Kidney tubule cell (primary cell): Measurements from ENCODE around the gene FGA.

Source experiments
- DNase-seq: peaks from one replicate; pipeline ENCODE4 v3.0.0-alpha.2; 2018; ENCODE audit warnings: low spot score

FGA gene

DNA sequence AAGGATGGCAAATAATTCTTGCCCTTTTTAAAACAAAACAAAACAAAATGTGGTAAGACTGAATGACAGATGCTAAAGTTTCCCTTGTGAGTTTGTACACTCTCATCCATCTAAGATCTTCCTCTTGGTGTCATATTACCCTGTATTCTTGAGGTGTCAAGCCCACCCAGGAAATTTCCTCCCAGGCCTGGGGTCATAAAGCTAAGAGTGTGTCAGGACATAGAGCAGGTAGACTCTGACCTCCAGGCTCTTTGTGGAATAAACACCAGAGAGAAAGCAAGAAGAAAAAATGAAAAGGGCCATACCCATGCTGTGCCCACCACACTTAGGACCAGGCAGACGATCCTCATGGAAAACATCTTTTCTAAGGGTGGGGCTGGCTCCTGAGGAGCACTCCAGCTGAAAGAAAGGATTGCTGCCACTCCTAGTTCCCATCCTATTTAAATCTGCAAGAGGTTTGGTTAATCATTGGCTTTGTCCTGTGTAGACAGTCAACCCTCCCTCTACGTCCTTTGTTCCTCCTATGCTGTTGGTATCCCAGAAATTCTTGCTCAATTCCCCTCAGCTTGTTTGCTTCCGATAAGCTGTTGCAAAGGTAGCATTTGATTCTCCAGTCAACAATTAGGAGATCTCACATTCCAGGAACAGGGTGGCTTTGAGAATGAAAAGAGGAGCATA, at the start of gene FGA:
Gene FGA (minus strand): TSS at position 414 of the 678 bp plus-strand sequence. CDS start 55 bp downstream, at position 359.
- peak; percentile 11 for DNase-seq

DNA sequence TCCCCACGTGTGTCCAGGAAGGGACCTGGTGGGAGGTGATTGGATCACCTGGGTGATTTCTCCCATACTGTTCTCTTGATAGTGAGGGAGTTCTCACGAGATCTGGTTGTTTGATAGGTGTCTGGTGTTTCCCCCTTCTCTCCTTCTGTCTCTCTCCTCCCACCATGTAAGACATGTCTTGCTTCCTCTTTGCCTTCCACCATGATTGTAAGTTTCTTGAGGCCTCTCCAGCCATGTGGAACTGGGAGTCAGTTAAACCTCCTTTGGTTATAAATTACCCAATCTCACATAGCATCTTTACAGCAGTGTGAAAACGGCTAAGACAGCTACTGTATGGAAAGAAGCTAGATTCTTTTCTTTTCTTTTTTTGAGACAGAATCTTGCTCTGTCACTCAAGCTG, 43.5 kb upstream of the FGA start:
- DNase-seq: peak; percentile 38

DNA sequence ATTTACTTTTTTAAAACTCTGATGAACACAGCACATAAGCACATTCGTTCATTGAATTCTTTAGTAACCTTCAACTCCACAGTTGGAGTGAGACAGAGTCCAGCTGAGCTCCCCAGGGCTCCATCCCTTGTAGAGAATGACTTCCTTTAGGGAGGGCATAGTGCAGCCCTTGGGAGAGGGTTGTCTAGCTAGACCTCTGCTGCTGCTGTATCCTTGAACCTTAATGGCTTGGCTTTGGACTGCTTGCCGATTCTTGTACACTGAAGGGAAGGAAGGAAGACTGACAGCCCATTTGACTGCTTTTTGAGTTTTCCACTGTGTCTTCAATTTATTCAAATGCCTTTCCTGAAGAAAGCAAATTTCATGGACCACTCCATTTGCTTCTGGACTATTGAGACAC, 41.3 kb upstream of the FGA start:
- DNase-seq: no peak

DNA sequence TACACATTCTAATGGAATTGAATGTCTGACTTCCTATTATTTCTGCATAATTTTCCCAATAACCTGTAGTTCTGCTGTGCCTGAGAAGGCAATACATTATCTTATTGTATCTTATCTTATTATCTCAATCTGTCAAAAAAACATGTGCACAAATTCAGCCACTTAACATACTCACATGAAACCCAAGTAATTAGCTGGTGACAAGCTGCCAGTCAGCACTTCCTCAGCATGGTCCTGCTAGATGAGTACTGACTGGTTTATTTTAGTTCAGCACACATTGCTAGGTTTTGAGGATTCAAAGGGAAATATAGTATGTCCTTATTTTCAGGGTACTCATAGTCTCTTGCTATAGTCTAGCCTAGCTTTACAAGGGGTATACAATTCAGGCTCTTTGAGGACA, 39.8 kb upstream of the FGA start:
- no peak for DNase-seq

DNA sequence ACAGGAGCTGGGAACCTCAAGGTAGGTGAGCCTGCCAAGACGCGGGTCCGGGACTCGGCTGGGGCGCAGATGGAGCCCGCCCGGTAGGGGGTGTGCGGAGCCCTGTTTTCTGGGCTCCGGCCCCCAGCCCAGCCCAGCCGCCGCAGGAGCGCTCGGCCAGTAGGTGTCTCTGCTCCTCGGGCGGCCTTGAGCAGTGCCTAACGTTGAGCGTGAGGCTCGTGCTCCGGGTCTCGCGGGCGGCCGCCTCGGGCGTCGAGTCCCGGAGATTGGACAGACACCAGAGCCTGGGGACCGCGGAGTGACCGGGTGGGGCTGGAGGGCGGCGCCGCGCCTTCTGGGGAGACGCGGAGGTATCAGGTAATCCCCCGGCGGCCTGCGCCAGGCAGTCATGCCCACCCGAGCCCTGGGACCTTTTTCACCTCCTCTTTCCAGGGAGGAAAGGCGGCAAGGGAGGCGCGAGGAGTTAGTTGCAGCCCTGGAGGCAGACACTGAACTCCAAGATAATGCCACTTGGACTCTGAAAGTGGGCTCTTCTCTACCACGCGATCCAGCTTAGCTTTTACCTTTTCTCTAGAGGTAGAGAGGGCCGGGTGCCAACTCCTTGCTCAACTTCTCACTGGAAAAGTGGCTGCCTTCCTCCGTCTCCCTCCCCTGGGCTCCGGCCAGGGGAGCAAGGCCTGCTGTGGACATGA, 36.4 kb upstream of the FGA start:
- peak; percentile 82 for DNase-seq

DNA sequence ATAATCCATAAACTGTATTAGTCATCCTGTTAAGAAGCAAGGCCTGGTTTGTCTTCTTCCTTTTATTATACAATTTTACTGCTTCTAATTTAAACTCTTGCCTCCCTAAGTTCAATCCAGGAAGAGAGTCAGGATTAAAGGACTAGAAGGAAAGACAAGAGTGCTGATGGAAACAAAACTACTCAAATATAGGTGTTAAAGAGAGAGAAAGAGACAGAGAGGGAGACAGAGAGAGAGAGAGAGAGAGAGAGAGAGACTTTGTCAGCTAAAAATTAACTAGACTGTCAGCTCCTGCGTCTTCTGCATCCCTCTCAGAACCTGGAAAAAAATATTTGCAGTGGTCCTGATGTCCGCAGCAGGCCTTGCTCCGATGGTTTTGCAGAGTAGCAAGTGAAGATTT, 35.4 kb upstream of the FGA start:
- DNase-seq: peak; percentile 71

DNA sequence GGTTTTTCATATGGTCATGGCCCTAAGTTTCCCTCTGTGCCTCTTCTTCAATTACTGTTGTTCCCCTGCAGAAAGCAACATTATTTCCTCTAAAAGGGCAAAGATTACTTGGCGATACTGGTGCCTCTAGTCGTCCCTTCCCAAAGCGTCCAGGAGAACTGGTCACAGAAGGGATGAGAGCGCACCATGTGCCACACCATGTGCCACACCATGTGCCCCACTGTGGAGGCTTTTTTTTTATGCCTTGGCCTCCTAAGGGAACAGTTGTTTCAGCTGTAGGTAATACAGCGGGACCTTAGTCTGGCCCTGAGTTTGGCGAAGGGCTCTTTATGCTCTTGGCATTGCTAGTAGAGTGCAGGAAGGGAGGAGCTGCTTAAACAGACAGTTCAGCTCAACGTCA, 33.5 kb upstream of the FGA start:
- no peak for DNase-seq

DNA sequence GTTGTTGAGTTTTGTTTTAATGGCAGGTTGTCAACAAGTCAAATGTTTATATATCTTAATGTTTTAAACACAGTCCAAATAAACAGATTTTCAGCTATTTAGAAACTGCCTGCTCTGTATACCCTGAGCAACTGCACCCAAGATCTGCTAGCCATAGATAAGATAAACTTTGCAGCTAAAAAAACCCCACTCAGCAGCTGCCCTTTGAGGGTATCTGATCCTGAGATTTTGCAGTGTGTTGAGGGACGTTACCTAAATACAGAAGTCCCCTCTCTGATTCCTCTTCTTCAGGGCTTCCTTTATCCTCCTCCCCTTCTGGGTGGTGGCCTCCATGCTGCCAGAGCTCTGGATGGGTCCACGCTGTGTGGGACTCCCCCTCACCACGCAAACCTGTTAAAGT, 32.9 kb upstream of the FGA start:
- no peak for DNase-seq

DNA sequence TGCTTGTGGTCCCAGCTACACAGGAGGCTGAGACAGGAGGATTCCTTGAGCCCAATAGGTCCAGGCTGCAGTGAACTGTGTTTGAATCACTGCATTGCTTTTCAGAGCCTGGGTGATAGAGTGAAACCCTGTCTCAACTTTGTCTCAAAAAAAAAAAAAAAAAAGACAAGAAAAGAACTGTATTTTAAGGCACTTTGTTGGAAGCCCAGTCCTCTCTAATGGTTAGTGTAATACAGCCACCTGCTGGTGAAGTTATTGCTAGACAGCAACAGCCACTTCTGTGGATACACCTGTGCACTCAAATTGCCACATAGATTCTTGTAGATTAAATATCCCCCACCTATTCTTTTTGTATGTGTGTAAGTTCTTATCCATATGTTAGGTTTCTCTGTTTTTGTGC, 32.1 kb upstream of the FGA start:
- peak; percentile 59 for DNase-seq

DNA sequence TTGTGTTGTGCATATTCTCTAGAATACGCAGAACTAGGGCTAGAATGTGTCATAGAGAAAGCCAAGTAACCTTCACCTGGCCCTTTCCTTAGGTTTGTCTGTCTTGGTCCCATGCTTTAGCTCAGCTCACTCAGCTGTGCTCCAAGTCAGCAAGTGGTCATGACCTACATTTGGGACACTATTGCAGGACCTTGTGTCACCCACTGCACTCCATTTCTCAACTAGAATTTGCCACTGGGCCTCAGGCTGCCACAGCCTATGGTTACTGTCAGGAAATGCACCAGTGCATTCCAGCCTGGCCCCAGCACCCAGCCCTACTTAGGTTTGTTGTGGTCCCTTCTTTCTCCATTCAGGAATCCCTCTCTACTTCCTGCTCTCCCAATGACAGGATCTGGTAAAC, 29.6 kb upstream of the FGA start:
- no peak for DNase-seq

DNA sequence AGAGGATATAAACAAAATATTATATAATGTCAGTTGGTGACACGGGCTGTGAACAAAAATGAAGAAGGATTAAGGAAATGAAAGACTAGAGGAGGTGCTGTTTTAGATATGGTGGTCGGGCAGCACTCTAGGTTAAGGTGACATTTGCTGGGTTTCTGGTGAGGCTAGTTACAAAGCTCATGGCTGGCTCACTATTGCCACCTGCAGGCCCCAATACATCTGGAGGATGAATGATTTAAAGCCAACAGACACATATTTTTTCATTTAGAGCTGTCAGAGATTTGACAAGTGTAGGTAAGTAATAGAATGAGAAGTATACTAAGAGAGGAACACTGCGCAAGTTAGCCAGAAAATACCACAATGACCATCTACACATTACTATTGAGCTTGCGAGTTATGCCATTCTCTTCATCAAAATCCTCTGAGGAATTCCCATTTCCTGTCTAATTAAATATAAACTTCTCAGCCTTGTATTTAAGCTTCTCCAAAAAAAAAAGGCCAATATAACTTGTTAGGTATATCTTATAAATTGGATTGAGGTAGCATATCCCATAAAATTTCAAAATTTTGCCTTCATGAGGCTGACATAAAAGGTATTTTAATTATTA, 28.3 kb upstream of the FGA start:
- peak; percentile 67 for DNase-seq

DNA sequence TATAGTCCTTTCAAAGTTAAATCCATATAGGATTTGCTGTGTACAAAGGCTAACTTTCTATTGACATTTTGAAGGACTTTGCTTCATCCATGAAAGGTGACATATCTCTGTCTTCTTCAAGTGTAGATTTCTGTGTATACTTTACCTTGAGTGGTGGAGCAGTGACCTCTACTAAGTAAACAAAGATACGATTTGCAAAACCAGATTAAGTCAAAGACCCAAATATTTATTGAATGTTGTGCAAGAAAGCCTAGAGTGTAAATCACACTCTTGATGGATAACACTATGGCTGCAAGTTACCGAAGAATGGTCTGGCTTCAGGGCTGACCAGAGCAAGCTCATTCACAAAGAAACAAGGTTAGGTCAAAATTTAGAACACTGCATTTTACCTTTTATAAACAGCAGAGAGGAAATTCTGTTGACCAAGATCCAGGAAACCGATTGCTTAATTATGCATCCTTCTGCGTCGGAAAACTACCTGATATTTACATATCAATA, 27.3 kb upstream of the FGA start:
- no peak for DNase-seq

DNA sequence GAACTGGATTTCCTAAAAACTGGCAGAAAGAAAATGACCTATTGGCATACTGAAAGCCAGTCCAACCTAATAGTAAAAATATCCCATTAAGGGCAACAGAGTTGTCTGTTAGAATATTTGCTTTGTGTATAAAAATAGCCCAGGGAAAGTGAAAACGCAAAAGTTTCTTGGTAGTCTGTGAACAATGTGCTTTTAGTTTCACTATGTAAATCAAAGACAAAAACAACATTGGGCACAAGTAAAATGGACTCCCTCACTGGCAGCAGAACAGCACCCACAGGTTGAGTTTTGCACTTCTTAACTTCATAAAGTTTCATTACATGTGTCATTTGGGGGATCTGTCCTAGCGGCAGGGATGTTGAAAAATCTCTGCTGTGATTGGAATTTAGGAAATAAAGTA, 26.2 kb upstream of the FGA start:
- no peak for DNase-seq

DNA sequence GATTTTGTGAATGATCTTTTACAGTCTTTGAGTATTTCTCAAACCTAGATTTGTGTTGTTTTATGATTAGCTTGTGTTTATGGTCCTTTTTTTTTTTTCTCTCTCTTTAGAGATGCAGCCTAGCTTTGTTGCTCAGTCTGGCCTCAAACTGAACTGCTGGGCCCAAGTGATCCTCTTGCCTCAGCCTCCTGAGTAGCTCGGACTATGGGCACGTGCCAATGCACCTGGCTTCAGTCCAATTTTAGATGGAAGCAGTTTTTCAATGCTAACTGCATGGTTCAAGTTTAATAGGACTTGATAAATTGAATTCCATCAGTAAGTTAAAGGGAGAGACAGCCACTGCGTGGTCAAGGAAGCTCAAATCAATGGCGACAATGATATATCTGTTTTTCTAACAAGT, 25.7 kb upstream of the FGA start:
- DNase-seq: no peak

DNA sequence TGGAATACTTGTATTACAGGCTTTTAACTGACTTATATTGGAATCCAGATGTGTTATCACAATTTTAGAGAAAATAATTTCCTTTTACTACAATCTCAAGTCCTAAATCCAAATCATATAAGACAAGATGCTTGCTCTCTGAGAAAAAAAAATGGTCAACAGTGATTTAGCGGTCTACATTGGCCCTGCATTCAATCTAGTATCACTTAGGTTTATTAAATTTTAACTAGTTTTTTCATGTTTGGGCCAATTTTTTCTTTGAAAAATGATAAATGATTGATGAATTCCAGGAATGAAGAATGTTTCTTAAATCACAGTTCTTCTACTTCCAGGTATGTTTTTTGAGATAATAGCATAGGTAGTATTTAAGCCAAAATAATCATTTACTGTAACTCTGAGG, 24.7 kb upstream of the FGA start:
- no peak for DNase-seq

DNA sequence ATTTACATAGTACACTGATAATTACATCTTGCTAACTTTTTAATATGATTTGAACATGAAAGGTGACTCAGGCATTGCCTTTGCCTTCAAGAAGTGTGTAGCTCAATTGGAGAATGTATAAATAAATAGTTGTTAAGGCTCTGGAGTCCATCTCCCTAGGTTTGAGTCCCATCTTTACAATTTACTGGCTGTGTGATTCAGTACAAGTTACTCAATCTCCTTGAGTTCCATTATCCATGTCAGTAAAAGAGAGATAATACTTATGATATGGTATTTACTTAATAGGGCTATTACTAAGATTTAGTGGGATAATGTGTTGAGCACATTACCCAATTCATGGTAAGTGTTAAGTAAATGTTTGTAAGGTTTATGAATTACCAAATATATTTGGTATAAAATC, 23.8 kb upstream of the FGA start:
- no peak for DNase-seq

DNA sequence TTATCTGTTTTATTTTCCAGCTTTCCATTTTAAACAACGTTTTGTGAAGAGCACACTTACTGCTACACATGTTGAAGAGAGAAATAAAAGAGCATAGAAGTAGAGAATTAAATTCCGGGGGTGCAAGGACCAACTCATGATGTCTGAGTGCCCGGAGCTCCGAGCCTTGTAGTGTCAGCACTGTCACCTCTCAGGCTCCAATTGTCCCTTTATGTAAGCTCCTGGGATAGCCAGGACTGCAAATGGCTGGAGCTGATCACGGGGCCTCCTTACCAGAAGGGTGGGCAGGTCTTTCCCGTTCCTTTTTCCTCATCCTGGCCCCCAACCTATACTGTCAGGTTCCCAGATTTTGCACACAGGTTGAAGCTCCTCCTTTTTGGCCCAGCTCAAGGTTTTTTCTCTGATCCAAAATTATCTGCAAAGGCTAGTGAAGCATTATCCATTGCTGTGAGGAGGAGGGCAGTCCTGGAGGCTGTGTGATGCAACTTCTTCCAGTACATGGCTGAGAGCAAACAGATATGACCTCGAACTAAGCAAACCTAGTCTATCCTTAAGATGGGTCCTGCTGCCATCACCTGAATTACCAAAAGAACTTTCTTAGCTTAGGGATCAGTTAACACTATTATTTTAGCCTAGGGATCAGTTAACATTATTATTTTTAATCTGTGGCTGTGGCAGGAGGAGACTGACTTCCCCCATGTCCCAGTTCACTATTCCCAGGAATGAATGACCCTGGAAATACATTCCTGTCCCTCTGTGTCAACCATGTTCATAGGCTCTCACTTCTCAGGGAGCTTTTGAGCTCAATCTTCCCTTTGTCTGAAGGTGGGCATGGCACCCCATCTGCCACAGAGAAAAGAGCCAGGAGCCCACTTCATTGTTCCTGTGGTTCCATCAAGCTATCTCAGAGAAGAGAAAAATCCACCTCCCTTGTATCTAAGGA, 22.2 kb upstream of the FGA start, which contains the start of gene FGG:
Gene FGG (minus strand): TSS at position 185 of the 943 bp plus-strand sequence. CDS start 47 bp downstream, at position 138.
- DNase-seq: no peak

DNA sequence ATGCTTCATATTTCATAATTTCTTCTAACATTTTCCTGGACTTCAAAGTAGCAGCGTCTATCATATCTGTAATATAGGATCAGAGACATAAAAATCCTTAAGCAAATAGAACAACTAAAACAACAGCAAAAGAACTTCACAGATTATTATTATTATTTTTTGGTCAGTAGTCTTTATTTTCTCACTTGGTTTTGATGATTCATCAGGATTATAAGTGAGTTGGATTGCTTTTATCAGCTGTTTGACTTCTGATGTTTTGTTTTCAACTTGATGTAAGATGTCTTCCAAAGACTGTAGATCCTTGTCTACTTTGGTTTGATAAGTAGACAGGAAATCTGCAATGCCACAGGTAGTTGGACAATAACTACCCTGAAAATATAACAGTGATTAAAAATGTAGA, 21.3 kb upstream of the FGA start:
- no peak for DNase-seq

DNA sequence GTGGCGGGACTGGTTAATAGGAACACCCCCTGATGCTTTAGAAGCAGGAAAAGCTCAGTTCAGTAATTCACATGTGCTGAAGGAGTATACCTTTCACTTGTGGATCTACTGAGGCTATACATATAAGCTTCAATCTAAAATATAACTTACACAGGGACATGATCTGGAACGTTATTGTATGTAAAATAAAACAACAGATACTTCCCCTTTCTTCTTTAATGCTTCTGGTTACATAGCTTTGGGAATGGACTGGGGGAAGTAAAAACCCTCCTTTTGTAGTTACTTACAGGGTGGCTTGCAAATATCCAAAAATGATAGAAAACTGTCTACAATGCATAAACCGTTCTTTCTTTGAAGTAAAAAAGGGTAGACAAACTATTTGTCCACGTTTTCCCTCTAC, 20.0 kb upstream of the FGA start:
- DNase-seq: no peak

DNA sequence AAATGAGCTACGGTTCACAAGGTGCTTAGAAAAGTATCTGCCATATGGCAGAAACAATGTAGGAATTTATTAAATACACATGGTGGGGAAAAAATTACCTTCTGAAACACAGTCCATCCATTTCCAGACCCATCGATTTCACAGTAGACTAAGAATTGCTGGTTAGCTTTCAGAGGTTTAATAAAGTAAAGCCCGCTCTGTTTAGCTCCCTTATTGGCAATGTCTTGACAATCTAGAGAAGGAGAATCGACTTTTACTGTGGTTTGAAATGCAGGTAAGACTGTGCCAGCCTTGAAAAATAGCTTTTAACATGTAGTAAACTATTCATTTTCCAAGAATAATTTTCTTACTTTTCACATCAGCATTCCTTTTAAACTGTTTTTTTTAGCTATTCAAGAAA, 19.0 kb upstream of the FGA start:
- DNase-seq: no peak

DNA sequence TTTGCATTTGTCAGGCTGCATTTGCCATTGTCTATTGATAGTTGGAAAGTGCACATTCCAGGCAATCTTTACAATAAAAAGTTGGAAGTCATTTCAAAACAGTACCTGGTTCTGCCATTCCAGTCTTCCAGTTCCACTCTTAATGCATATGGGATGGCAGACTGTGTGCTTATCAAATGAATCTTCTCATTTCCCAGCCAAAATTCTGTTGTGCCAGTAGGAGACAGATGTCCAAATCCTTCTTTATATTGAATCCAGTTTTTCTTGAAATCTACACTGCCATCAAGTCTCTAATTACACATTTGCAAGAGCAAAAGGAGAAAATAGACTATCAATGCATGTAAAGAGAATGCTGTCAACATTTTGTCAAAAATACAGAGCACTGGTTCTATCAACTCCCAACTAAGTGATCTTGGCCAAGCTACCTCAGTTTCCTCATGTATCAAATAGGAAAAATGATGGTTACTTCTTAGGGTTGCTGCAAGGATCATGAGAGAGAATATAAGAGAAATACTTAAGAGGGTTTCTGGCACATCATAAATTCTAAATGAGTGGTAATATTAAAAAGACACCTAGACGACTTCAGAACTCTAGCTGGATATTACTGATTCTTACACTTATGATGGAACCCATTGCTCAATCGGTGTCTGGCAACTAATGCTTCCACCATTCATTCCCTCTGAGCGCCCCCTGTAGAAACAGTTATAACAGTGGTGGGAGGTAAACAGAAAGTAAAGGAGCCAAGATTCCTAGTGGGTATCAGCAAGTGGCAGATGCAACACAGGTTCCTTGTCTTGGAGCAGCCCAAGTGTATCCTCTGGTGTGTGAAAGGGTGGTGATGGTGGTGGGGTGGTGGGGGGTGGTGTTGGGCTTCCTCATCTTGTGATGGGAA, 18.1 kb upstream of the FGA start:
- DNase-seq: no peak
